Stimulated activated naive B cell treated with anti-CD40 and anti-IgM and Interleukin-4, amounts not matched to agents 10 μg/mL and 1 μg/mL and 100 μg/mL, for 72 hours (primary cell): ENCODE measurements around the gene CACNA1E.
"Not testable (repeated sequence)": the region's sequence is repeated elsewhere in the genome, so short reads cannot be mapped to it uniquely, and the experiment has no call there.

Experiments
- ATAC-seq, 2 donors: fragments of 150-1000 bp; cut with Tn5 transposase; replicated peaks; 2 replicates each; pipeline ENCODE4 v1.10.0; 2021; ENCODE audit warnings: moderate library complexity in 1 of 2
- DNase-seq: peaks from one replicate; pipeline ENCODE4 v3.0.0; 2021
- H3K27ac Mint-ChIP-seq: one replicate; pipeline ENCODE4 v1.8.0; 2022; ENCODE audit warnings: mild to moderate bottlenecking, mixed read lengths
- H3K27me3 Mint-ChIP-seq, 2 donors: one replicate each; pipeline ENCODE4 v1.8.0; 2022; ENCODE audit warnings: mixed read lengths in 2 of 2
- H3K36me3 Mint-ChIP-seq, 2 donors: one replicate each; pipeline ENCODE4 v1.8.0; 2022; ENCODE audit warnings: mixed read lengths in 2 of 2, mild to moderate bottlenecking in 1 of 2
- H3K4me1 Mint-ChIP-seq, 2 donors: one replicate each; pipeline ENCODE4 v1.8.0; 2022; ENCODE audit warnings: mixed read lengths in 2 of 2, mild to moderate bottlenecking in 1 of 2
- H3K4me3 Mint-ChIP-seq, 2 donors: one replicate each; pipeline ENCODE4 v1.8.0; 2022; ENCODE audit warnings: mild to moderate bottlenecking in 2 of 2, mixed read lengths in 2 of 2, moderate library complexity in 1 of 2
- H3K9me3 Mint-ChIP-seq, 2 donors: one replicate each; pipeline ENCODE4 v1.8.0; 2022; ENCODE audit warnings: mixed read lengths in 2 of 2, mild to moderate bottlenecking in 1 of 2

CACNA1E gene

GRCh38 chr1:181516706-181517105 lies 33.4 kb downstream of the CACNA1E start:
- peaks cover 5 to 6% of the 10 kb centered on the region in 2 donors for H3K4me1 Mint-ChIP-seq
- DNase-seq (no peak), ATAC-seq (no peak)
- no peak overlapping the region for H3K4me3 Mint-ChIP-seq
- H3K36me3 Mint-ChIP-seq = no peaks in the 10 kb centered on the region
- no peaks in the 10 kb centered on the region for H3K9me3 Mint-ChIP-seq
- H3K27me3 Mint-ChIP-seq = peaks cover 18 to 30% of the 10 kb centered on the region in 2 donors
- no peak overlapping the region for H3K27ac Mint-ChIP-seq

- no peaks in the 10 kb centered on the region for H3K36me3 Mint-ChIP-seq
- ATAC-seq = no peak
- H3K27ac Mint-ChIP-seq = no peak overlapping the region
- no peak overlapping the region for H3K4me3 Mint-ChIP-seq
- H3K27me3 Mint-ChIP-seq = peaks cover 16 to 27% of the 10 kb centered on the region in 2 donors
- no peaks in the 10 kb centered on the region for H3K9me3 Mint-ChIP-seq
- H3K4me1 Mint-ChIP-seq = peaks cover 5 to 6% of the 10 kb centered on the region in 2 donors
- no peak for DNase-seq
These were observed 34.0 kb downstream of the CACNA1E start for GRCh38 chr1:181517181-181517875.

GRCh38 chr1:181518152-181518551 lies 34.8 kb downstream of the CACNA1E start:
- peaks cover 20 to 30% of the 10 kb centered on the region in 2 donors for H3K27me3 Mint-ChIP-seq
- no peak for ATAC-seq

DNA sequence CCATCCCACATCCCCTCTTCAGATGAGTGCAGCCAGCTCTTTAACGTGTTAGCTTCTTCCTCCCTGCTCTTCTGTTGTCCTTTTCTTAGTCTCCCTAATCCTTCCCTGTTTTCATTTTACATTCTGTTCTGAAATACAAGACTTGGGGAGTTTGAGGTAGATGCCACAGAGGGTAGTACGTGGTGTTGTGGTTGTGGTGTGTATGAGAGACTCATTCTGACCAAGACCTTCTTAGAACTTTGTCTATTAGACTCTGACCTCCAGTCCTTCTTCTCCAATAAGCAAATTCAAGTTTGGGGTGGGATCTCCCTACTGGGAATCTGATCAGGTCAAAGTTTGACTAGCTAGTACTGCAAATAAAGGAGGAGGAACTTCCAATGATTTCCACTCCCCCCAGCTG lies 39.5 kb downstream of the CACNA1E start:
- peaks cover 13 to 15% of the 10 kb centered on the region in 2 donors for H3K27me3 Mint-ChIP-seq
- H3K27ac Mint-ChIP-seq = no peak overlapping the region
- no peak overlapping the region for H3K4me3 Mint-ChIP-seq
- no peaks in the 10 kb centered on the region for H3K36me3 Mint-ChIP-seq
- H3K9me3 Mint-ChIP-seq = peaks cover 2 to 5% of the 10 kb centered on the region in 2 donors
- no peak for ATAC-seq
- no peak for DNase-seq
- H3K4me1 Mint-ChIP-seq = no peaks in the 10 kb centered on the region

More at GRCh38 chr1:181518152-181518551, 34.8 kb downstream of the CACNA1E start:
- Mint-ChIP-seq H3K4me1 (peaks cover 5 to 6% of the 10 kb centered on the region in 2 donors), H3K4me3 (no peak overlapping the region), H3K36me3 (no peaks in the 10 kb centered on the region), H3K27ac (no peak overlapping the region), H3K9me3 (no peaks in the 10 kb centered on the region)
- no peak for DNase-seq

- H3K9me3 Mint-ChIP-seq = peaks cover 11 to 18% of the 10 kb centered on the region in 2 donors
- no peak overlapping the region for H3K27ac Mint-ChIP-seq
- peaks cover 8 to 9% of the 10 kb centered on the region in 2 donors for H3K36me3 Mint-ChIP-seq
- no peak for DNase-seq
- peaks cover 9 to 12% of the 10 kb centered on the region in 2 donors for H3K27me3 Mint-ChIP-seq
- no peaks in the 10 kb centered on the region for H3K4me1 Mint-ChIP-seq
- no peak overlapping the region for H3K4me3 Mint-ChIP-seq
- no peak for ATAC-seq
These were observed 41.9 kb downstream of the CACNA1E start for GRCh38 chr1:181525104-181525721.

GRCh38 chr1:181528241-181528640 lies 44.9 kb downstream of the CACNA1E start:
- not testable (repeated sequence) for ATAC-seq, H3K36me3 Mint-ChIP-seq, H3K4me3 Mint-ChIP-seq, DNase-seq, H3K27ac Mint-ChIP-seq, H3K4me1 Mint-ChIP-seq
- Mint-ChIP-seq H3K9me3 (peaks cover 11 to 18% of the 10 kb centered on the region in 2 donors), H3K27me3 (peaks cover 11% of the 10 kb centered on the region in 2 donors)

DNA sequence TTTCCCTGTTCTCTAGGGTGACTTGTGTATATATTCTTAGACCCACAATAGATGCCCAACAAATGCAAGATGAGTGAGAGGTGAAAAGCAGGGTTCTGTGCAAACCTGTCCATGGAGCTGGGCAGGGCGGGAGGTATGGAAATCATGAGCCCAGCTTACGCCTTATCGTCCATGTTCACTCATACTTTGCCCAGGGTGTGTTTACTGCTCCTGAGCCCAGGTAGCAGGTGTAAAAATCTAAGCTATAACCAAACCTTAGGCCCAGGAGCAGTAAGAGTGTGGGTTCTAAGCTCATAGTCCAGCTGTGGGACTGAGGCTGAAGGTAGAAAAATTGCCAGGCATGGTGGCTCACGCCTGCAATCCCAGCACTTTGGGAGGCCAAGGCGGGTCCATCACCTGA lies 48.1 kb downstream of the CACNA1E start:
- H3K27ac Mint-ChIP-seq = no peak overlapping the region
- ATAC-seq = no peak
- no peaks in the 10 kb centered on the region for H3K4me1 Mint-ChIP-seq
- peaks cover 11 to 15% of the 10 kb centered on the region in 2 donors for H3K27me3 Mint-ChIP-seq
- peaks cover 8 to 9% of the 10 kb centered on the region in 2 donors for H3K36me3 Mint-ChIP-seq
- DNase-seq = no peak
- peaks cover 11 to 18% of the 10 kb centered on the region in 2 donors for H3K9me3 Mint-ChIP-seq
- no peak overlapping the region for H3K4me3 Mint-ChIP-seq

GRCh38 chr1:181531951-181532600 lies 48.8 kb downstream of the CACNA1E start:
- ATAC-seq (no peak), DNase-seq (no peak)
- H3K27ac Mint-ChIP-seq = no peak overlapping the region
- H3K36me3 Mint-ChIP-seq = peaks cover 8 to 9% of the 10 kb centered on the region in 2 donors
- H3K27me3 Mint-ChIP-seq = peaks cover 11 to 21% of the 10 kb centered on the region in 2 donors
- no peak overlapping the region for H3K4me3 Mint-ChIP-seq
- no peaks in the 10 kb centered on the region for H3K4me1 Mint-ChIP-seq
- H3K9me3 Mint-ChIP-seq = peaks cover 11 to 18% of the 10 kb centered on the region in 2 donors

DNA sequence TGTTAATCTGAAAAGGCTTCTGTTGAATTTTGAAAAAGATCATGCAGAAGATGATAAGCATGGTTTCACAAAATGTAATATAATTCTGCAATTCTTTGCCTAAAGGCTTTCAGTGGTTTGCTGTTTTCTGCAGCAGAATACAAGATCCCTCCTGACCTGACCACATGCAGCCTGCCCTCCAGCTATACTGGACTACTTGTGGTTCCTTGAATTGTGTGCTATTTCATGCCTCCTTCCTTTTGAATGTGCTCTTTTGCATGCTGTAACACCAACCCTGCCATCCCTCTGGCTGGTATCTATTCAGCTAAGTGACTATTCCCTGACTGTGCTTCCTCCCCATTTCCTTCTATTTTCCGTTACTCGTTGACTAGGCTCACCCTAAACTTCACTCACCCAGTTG lies 55.5 kb downstream of the CACNA1E start:
- Mint-ChIP-seq H3K4me1 (no peaks in the 10 kb centered on the region), H3K9me3 (peaks cover 4% of the 10 kb centered on the region in 2 donors), H3K4me3 (no peak overlapping the region), H3K36me3 (no peaks in the 10 kb centered on the region), H3K27me3 (peaks cover 18 to 38% of the 10 kb centered on the region in 2 donors), H3K27ac (no peak overlapping the region)
- DNase-seq (no peak), ATAC-seq (no peak)

GRCh38 chr1:181541458-181541857 lies 58.1 kb downstream of the CACNA1E start:
- H3K4me3 Mint-ChIP-seq = no peak overlapping the region
- no peak overlapping the region for H3K27ac Mint-ChIP-seq
- H3K36me3 Mint-ChIP-seq = no peaks in the 10 kb centered on the region
- peaks cover 18 to 39% of the 10 kb centered on the region in 2 donors for H3K27me3 Mint-ChIP-seq
- ATAC-seq = no peak
- H3K4me1 Mint-ChIP-seq = no peaks in the 10 kb centered on the region
- no peak for DNase-seq
- peaks cover 4 to 8% of the 10 kb centered on the region in 2 donors for H3K9me3 Mint-ChIP-seq

GRCh38 chr1:181541947-181542346 lies 58.6 kb downstream of the CACNA1E start:
- Mint-ChIP-seq H3K4me1 (no peaks in the 10 kb centered on the region), H3K4me3 (no peak overlapping the region), H3K27me3 (peaks cover 22 to 34% of the 10 kb centered on the region in 2 donors), H3K36me3 (no peaks in the 10 kb centered on the region), H3K9me3 (peaks cover 4 to 8% of the 10 kb centered on the region in 2 donors), H3K27ac (no peak overlapping the region)
- DNase-seq (no peak), ATAC-seq (no peak)

DNA sequence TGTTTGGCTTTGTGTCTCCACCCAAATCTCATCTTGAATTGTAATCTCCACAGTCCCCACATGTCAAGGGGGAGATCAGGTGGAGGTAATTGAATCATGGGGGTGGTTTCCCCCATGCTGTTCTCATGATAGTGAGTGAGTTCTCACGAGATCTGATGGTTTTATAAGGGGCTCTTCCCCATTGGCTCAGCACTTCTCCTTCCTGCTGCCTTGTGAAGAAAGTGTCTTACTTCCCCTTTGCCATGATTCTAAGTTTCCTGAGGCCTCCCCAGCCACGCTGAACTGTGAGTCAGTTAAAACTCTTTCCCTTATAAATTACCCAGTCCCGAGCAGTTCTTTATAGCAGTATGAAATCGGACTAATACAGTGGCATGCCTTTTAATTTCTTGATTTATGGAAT lies 59.1 kb downstream of the CACNA1E start:
- DNase-seq, H3K9me3 Mint-ChIP-seq, H3K4me1 Mint-ChIP-seq, H3K27ac Mint-ChIP-seq, H3K4me3 Mint-ChIP-seq, H3K36me3 Mint-ChIP-seq: not testable (repeated sequence)
- H3K27me3 Mint-ChIP-seq = peaks cover 26 to 34% of the 10 kb centered on the region in 2 donors
- peak in 1 of 2 donors; percentile 34 for ATAC-seq

- Mint-ChIP-seq H3K27ac (no peak overlapping the region), H3K4me1 (no peaks in the 10 kb centered on the region), H3K9me3 (peaks cover 6 to 8% of the 10 kb centered on the region in 2 donors), H3K27me3 (peaks cover 17 to 27% of the 10 kb centered on the region in 2 donors), H3K36me3 (no peaks in the 10 kb centered on the region), H3K4me3 (no peak overlapping the region)
- no peak for DNase-seq
- no peak for ATAC-seq
These were observed 62.1 kb downstream of the CACNA1E start for GRCh38 chr1:181545395-181545794.

DNA sequence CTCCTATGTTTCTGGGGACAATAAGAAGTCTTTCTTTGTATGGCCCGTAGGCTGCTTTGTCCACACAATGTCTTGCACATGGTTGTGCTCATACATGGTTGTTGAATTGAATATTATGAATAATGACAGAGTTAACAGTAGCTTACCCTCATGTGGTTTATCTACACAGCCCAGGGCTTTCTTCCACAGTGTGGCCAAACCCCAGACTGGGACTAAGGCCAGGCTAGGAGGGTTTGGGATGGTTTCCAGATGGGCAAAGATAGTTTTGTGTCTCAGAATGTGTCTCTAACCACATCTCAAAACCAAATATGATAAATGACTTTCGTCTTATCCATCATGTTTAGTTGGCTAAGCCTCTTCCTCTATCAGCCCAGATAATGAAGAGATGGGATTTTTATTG lies 65.2 kb downstream of the CACNA1E start:
- no peaks in the 10 kb centered on the region for H3K36me3 Mint-ChIP-seq
- H3K9me3 Mint-ChIP-seq = peaks cover 2 to 4% of the 10 kb centered on the region in 2 donors
- no peaks in the 10 kb centered on the region for H3K4me1 Mint-ChIP-seq
- DNase-seq = no peak
- peaks cover 13 to 23% of the 10 kb centered on the region in 2 donors for H3K27me3 Mint-ChIP-seq
- H3K27ac Mint-ChIP-seq = no peak overlapping the region
- no peak overlapping the region for H3K4me3 Mint-ChIP-seq
- ATAC-seq = no peak
